HepG2 (cell line): ENCODE measurements around the gene SLC44A4. TPM values are rescaled to one million over a fixed set of nuclear protein-coding genes. Genes with fewer than 3 reads are reported as not detected.

Source experiments
- ATF7-NPFF ChIP-seq: sonication (generic); formaldehyde crosslinking; IDR thresholded peaks from 2 replicates; pipeline ENCODE4 v1.8.1; 2023; ENCODE audit warnings: mild to moderate bottlenecking, low read depth, missing genetic modification reagents, moderate library complexity
- BORCS8-MEF2B ChIP-seq: sonication (generic); formaldehyde crosslinking; IDR thresholded peaks from 2 replicates; pipeline ENCODE4 v1.8.0; 2022; ENCODE audit warnings: mild to moderate bottlenecking, missing genetic modification reagents
- GATAD1 ChIP-seq: IDR thresholded peaks from 2 replicates; pipeline ENCODE4 v1.6.1; 2016; ENCODE audit warnings: missing genetic modification reagents, missing compliant biosample characterization
- MLX ChIP-seq: IDR thresholded peaks from 2 replicates; pipeline ENCODE4 v1.6.1; 2016
- NFIC ChIP-seq: IDR thresholded peaks from 2 replicates; pipeline ENCODE4 v1.6.1; 2012; ENCODE audit warnings: mild to moderate bottlenecking, low read length, inconsistent platforms
- PAWR ChIP-seq: sonication (generic); formaldehyde crosslinking; IDR thresholded peaks from 2 replicates; pipeline ENCODE4 v1.4.0; 2020; ENCODE audit warnings: missing genetic modification reagents, mild to moderate bottlenecking, borderline replicate concordance
- PHF8 ChIP-seq: sonication (generic); formaldehyde crosslinking; IDR thresholded peaks from 2 replicates; pipeline ENCODE4 v1.5.0; 2020; ENCODE audit warnings: missing genetic modification reagents
- PITX1 ChIP-seq: sonication (generic); formaldehyde crosslinking; IDR thresholded peaks from 2 replicates; pipeline ENCODE4 v1.5.1; 2020; ENCODE audit warnings: mild to moderate bottlenecking, missing genetic modification reagents
- PPARG ChIP-seq: conservative IDR thresholded peaks from 2 replicates; pipeline ENCODE4 v1.6.1; 2016; ENCODE audit warnings: missing biosample characterization, missing genetic modification reagents
- SCMH1 ChIP-seq: sonication (generic); formaldehyde crosslinking; IDR thresholded peaks from 2 replicates; pipeline ENCODE4 v1.9.0; 2021; ENCODE audit warnings: missing genetic modification reagents, mild to moderate bottlenecking, borderline replicate concordance
- THAP8 ChIP-seq: sonication (generic); formaldehyde crosslinking; IDR thresholded peaks from 2 replicates; pipeline ENCODE4 v1.5.1; 2020; ENCODE audit warnings: missing genetic modification reagents, mild to moderate bottlenecking, borderline replicate concordance
- THRA ChIP-seq: sonication (generic); formaldehyde crosslinking; IDR thresholded peaks from 2 replicates; pipeline ENCODE4 v1.4.0; 2020; ENCODE audit warnings: missing genetic modification reagents, borderline replicate concordance
- ZFP36L2 ChIP-seq: sonication (generic); formaldehyde crosslinking; IDR thresholded peaks from 2 replicates; pipeline ENCODE4 v1.4.0; 2020; ENCODE audit warnings: missing genetic modification reagents
- ZFX ChIP-seq: sonication (generic); formaldehyde crosslinking; IDR thresholded peaks from 2 replicates; pipeline ENCODE4 v1.4.0; 2020; ENCODE audit warnings: mild to moderate bottlenecking, low read depth, missing genetic modification reagents, moderate library complexity
- ZKSCAN8 ChIP-seq: IDR thresholded peaks from 2 replicates; pipeline ENCODE4 v1.6.1; 2016; ENCODE audit warnings: borderline replicate concordance, missing genetic modification reagents, missing compliant biosample characterization
- ZNF136 ChIP-seq: sonication (generic); formaldehyde crosslinking; IDR thresholded peaks from 2 replicates; pipeline ENCODE4 v1.8.1; 2022; ENCODE audit warnings: low read depth, mild to moderate bottlenecking, moderate library complexity, missing genetic modification reagents
- ZNF589 ChIP-seq: sonication (generic); formaldehyde crosslinking; conservative IDR thresholded peaks from 2 replicates; pipeline ENCODE4 v1.8.0; 2022; ENCODE audit warnings: mild to moderate bottlenecking, moderate library complexity, missing genetic modification reagents
- ZNF737 ChIP-seq: sonication (generic); formaldehyde crosslinking; IDR thresholded peaks from 2 replicates; pipeline ENCODE4 v1.5.0; 2020; ENCODE audit warnings: missing genetic modification reagents, mild to moderate bottlenecking, borderline replicate concordance
- ZSCAN22 ChIP-seq: sonication (generic); formaldehyde crosslinking; IDR thresholded peaks from 2 replicates; pipeline ENCODE4 v1.4.0; 2020; ENCODE audit warnings: mild to moderate bottlenecking, missing genetic modification reagents
- polyA plus RNA-seq, 8 experiments: library from polyadenylated mRNA; depleted of rRNA in 3 of 8; stranded (reverse) in 7 of 8; unstranded in 1 of 8; fragments of >200 nt; fragmentation: Illumina TruSeq in 4 of 8; extraction: Trizol in 4 of 8; gene quantifications; 2 replicates each; pipeline versions ENCODE4 v1.2.1 to v1.2.3, GENCODE V29; 2011 to 2016; ENCODE audit warnings: low read depth in 4 of 8, missing spikeins in 1 of 8, mixed read lengths in 1 of 8; ENCODE audit not compliant: insufficient read depth in 1 of 8
- total RNA-seq, 5 experiments: library from RNA; depleted of rRNA; stranded (reverse); fragments of >200 nt; fragmentation: Illumina TruSeq; extraction: Trizol; gene quantifications; 2 replicates each; pipeline ENCODE4 v1.2.3, GENCODE V29; 2016; ENCODE audit warnings: low read depth in 1 of 5
- TF ChIP-seq, protein P1 (sequence below): sonication (generic); formaldehyde crosslinking; IDR thresholded peaks from 2 replicates; pipeline ENCODE4 v1.9.0; 2022; ENCODE audit warnings: missing genetic modification reagents, mild to moderate bottlenecking, borderline replicate concordance
- TF ChIP-seq, protein P2 (sequence below): sonication (generic); formaldehyde crosslinking; IDR thresholded peaks from 2 replicates; pipeline ENCODE4 v1.4.0; 2020; ENCODE audit warnings: missing genetic modification reagents, borderline replicate concordance

The SLC44A4 gene
- total and polyA plus RNA-seq, 2 of the 13 experiments (the other 11 are each of a cell fraction or from before 2014, with no cell fraction given): 3.5 to 5.9 TPM

- TF ChIP-seq BORCS8-MEF2B: peak; percentile 56; the same call in 1 of the 2 replicates
- TF ChIP-seq ZSCAN22: no peak
- TF ChIP-seq NFIC: peak; percentile 31; the same call in 1 of the 2 replicates
- 0 out of 2 replicates have a peak, but pooled peaks have one; percentile 50 for TF ChIP-seq ZNF136
- TF ChIP-seq THRA (CRISPR knock-in tag): peak; percentile 87; the same call in 1 of the 2 replicates
- peak; percentile 55 for TF ChIP-seq GATAD1 (CRISPR knock-in tag)
- TF ChIP-seq MLX: peak; percentile 87
- peak; percentile 25; the same call in 1 of the 2 replicates for TF ChIP-seq ZNF737 (CRISPR knock-in tag)
- TF ChIP-seq ZFX (CRISPR knock-in tag): peak; percentile 64; the same call in 1 of the 2 replicates
- TF ChIP-seq, protein P1, sequence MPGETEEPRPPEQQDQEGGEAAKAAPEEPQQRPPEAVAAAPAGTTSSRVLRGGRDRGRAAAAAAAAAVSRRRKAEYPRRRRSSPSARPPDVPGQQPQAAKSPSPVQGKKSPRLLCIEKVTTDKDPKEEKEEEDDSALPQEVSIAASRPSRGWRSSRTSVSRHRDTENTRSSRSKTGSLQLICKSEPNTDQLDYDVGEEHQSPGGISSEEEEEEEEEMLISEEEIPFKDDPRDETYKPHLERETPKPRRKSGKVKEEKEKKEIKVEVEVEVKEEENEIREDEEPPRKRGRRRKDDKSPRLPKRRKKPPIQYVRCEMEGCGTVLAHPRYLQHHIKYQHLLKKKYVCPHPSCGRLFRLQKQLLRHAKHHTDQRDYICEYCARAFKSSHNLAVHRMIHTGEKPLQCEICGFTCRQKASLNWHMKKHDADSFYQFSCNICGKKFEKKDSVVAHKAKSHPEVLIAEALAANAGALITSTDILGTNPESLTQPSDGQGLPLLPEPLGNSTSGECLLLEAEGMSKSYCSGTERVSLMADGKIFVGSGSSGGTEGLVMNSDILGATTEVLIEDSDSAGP (CRISPR knock-in tag): peak; percentile 88; the same call in 1 of the 2 replicates
- TF ChIP-seq PAWR (CRISPR knock-in tag): peak; percentile 13; the same call in 1 of the 2 replicates
- no peak for TF ChIP-seq ZFP36L2 (CRISPR knock-in tag)
- TF ChIP-seq SCMH1: no peak
- TF ChIP-seq, protein P2, sequence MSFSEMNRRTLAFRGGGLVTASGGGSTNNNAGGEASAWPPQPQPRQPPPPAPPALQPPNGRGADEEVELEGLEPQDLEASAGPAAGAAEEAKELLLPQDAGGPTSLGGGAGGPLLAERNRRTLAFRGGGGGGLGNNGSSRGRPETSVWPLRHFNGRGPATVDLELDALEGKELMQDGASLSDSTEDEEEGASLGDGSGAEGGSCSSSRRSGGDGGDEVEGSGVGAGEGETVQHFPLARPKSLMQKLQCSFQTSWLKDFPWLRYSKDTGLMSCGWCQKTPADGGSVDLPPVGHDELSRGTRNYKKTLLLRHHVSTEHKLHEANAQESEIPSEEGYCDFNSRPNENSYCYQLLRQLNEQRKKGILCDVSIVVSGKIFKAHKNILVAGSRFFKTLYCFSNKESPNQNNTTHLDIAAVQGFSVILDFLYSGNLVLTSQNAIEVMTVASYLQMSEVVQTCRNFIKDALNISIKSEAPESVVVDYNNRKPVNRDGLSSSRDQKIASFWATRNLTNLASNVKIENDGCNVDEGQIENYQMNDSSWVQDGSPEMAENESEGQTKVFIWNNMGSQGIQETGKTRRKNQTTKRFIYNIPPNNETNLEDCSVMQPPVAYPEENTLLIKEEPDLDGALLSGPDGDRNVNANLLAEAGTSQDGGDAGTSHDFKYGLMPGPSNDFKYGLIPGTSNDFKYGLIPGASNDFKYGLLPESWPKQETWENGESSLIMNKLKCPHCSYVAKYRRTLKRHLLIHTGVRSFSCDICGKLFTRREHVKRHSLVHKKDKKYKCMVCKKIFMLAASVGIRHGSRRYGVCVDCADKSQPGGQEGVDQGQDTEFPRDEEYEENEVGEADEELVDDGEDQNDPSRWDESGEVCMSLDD: peak; percentile 63; the same call in 1 of the 2 replicates
- TF ChIP-seq PHF8 (CRISPR knock-in tag): peak; percentile 48; the same call in 1 of the 2 replicates
- TF ChIP-seq ATF7-NPFF: peak; percentile 64; the same call in 1 of the 2 replicates
- peak; percentile 65; the same call in 1 of the 2 replicates for TF ChIP-seq PITX1
- TF ChIP-seq PPARG: peak; percentile 99
- no peak for TF ChIP-seq THAP8 (CRISPR knock-in tag)
- no peak for TF ChIP-seq ZNF589 (CRISPR knock-in tag)
- TF ChIP-seq ZKSCAN8 (CRISPR knock-in tag): no peak
Observed at GRCh38 chr6:31865205-31866118, 13.3 kb downstream of the SLC44A4 start (continued).
